SK-N-SH (cell line): ENCODE measurements around the gene ATP2C1. TPM values are rescaled to one million over a fixed set of nuclear protein-coding genes. Genes with fewer than 3 reads are reported as not detected.

ENCODE experiments used
- CTCF ChIA-PET: fragments of 300-600, 350-600 bp; formaldehyde crosslinking; extraction: SDS; loops from one replicate; lab custom pipeline; 2021; lab: Yijun Ruan, JAX
- POLR2A ChIA-PET: fragments of 350-600 bp; sonication (Branson Sonifier 250); formaldehyde crosslinking; extraction: SDS; loops from one replicate; lab custom pipeline; 2020; ENCODE audit warnings: antibody characterized with exemption, inconsistent platforms; lab: Yijun Ruan, JAX
- DNase-seq: peaks from one replicate; pipeline ENCODE4 v3.0.0; 2012
- H2AFZ ChIP-seq: fragments of 200-600 bp; sonication (generic); 2 replicates; pipeline ENCODE4 v1.8.1; 2016; ENCODE audit warnings: antibody characterized with exemption, mild to moderate bottlenecking, low read depth
- H3F3A ChIP-seq: fragments of 200-600 bp; sonication (generic); replicated peaks from 2 replicates; pipeline ENCODE3; 2016; ENCODE audit warnings: antibody characterized with exemption, mild to moderate bottlenecking; ENCODE audit not compliant: insufficient read depth
- H3K27ac ChIP-seq, 2 experiments: fragments of 200-500 bp in 1 of 2; fragments of 200-600 bp in 1 of 2; sonication (Bioruptor generic) in 1 of 2; sonication (generic), shearing (Covaris generic) in 1 of 2; 2 replicates each; pipeline versions ENCODE4 v1.5.1 to v1.6.1; 2014 to 2016; ENCODE audit warnings: low read depth in 2 of 2, inconsistent platforms in 1 of 2, low read length in 1 of 2, mild to moderate bottlenecking in 1 of 2, mixed read lengths in 1 of 2
- H3K27me3 ChIP-seq: fragments of 200-600 bp; sonication (generic), shearing (Covaris generic); 2 replicates; pipeline ENCODE4 v1.6.1; 2016; ENCODE audit warnings: mixed run types; ENCODE audit not compliant: insufficient read depth
- H3K36me3 ChIP-seq, 2 experiments: fragments of 200-500 bp in 1 of 2; fragments of 200-600 bp in 1 of 2; sonication (Bioruptor generic) in 1 of 2; sonication (generic) in 1 of 2; replicated peaks in 1 of 2; 2 replicates each; pipeline versions ENCODE3 to v1.5.1; 2014 to 2016; ENCODE audit warnings: low read length in 1 of 2, mild to moderate bottlenecking in 1 of 2; ENCODE audit not compliant: insufficient read depth in 2 of 2, control insufficient read depth in 1 of 2
- H3K4me1 ChIP-seq, 2 experiments: fragments of 200-500 bp in 1 of 2; fragments of 200-600 bp in 1 of 2; sonication (Bioruptor generic) in 1 of 2; sonication (generic), shearing (Covaris generic) in 1 of 2; 2 replicates each; pipeline versions ENCODE4 v1.5.1 to v1.6.1; 2014 to 2016; ENCODE audit warnings: low read depth in 1 of 2, low read length in 1 of 2, mixed run types in 1 of 2; ENCODE audit not compliant: insufficient read depth in 2 of 2, control insufficient read depth in 1 of 2
- H3K4me2 ChIP-seq: fragments of 200-600 bp; sonication (generic), shearing (Covaris generic); 2 replicates; pipeline ENCODE4 v1.6.1; 2017; ENCODE audit warnings: mixed run types
- H3K4me3 ChIP-seq, 2 experiments: fragments of 200-500 bp in 1 of 2; fragments of 200-600 bp in 1 of 2; sonication (Bioruptor generic) in 1 of 2; sonication (generic), shearing (Covaris generic) in 1 of 2; 2 replicates each; pipeline versions ENCODE4 v1.5.1 to v1.8.1; 2014 to 2016; ENCODE audit warnings: low read depth in 2 of 2, inconsistent platforms in 1 of 2, low read length in 1 of 2, mild to moderate bottlenecking in 1 of 2, mixed read lengths in 1 of 2, moderate library complexity in 1 of 2
- H3K79me2 ChIP-seq: fragments of 200-600 bp; sonication (generic); 2 replicates; pipeline ENCODE4 v1.8.1; 2017; ENCODE audit warnings: mild to moderate bottlenecking; ENCODE audit not compliant: insufficient read depth
- H3K9ac ChIP-seq: fragments of 200-600 bp; sonication (generic); 2 replicates; pipeline ENCODE4 v1.6.1; 2017; ENCODE audit warnings: mixed run types
- H3K9me2 ChIP-seq: fragments of 200-600 bp; sonication (generic); 2 replicates; pipeline ENCODE4 v1.6.1; 2017; ENCODE audit warnings: mixed run types
- H3K9me3 ChIP-seq: fragments of 200-600 bp; sonication (generic); 2 replicates; pipeline ENCODE4 v1.6.1; 2017; ENCODE audit warnings: mixed run types, mild to moderate bottlenecking, moderate library complexity
- H4K20me1 ChIP-seq: fragments of 200-600 bp; sonication (generic); 2 replicates; pipeline ENCODE4 v1.6.1; 2017; ENCODE audit warnings: mild to moderate bottlenecking, mixed run types; ENCODE audit not compliant: insufficient read depth
- ELF1 ChIP-seq: IDR thresholded peaks from 2 replicates; pipeline ENCODE4 v1.4.0; 2012
- EP300 ChIP-seq, 2 experiments: IDR thresholded peaks; 2 replicates each; pipeline versions ENCODE4 v1.4.0 to v1.6.1; 2012; ENCODE audit warnings: borderline replicate concordance in 1 of 2, low read depth in 1 of 2, low read length in 1 of 2
- EZH2phosphoT487 ChIP-seq: fragments of 200-600 bp; sonication (generic); IDR thresholded peaks from 2 replicates; pipeline ENCODE4 v1.6.1; 2017; ENCODE audit warnings: low read depth, mixed run types, mild to moderate bottlenecking, antibody characterized with exemption, moderate library complexity, borderline replicate concordance
- FOSL2 ChIP-seq: IDR thresholded peaks from 2 replicates; pipeline ENCODE4 v1.4.0; 2012; ENCODE audit warnings: low read depth, mild to moderate bottlenecking, moderate library complexity, borderline replicate concordance
- FOXM1 ChIP-seq: IDR thresholded peaks from 2 replicates; pipeline ENCODE4 v1.4.0; 2012; ENCODE audit warnings: low read depth, mild to moderate bottlenecking
- GABPA ChIP-seq: IDR thresholded peaks from 2 replicates; pipeline ENCODE4 v1.4.0; 2012; ENCODE audit warnings: low read depth, mild to moderate bottlenecking
- GATA2 ChIP-seq: sonication (generic); formaldehyde crosslinking; IDR thresholded peaks from 2 replicates; pipeline ENCODE4 v1.5.0; 2020; ENCODE audit warnings: mild to moderate bottlenecking, missing genetic modification reagents
- JUND ChIP-seq: IDR thresholded peaks from 2 replicates; pipeline ENCODE4 v1.4.0; 2012
- MEF2A ChIP-seq: IDR thresholded peaks from 2 replicates; pipeline ENCODE4 v1.4.0; 2012; ENCODE audit warnings: low read depth, borderline replicate concordance
- MXI1 ChIP-seq: IDR thresholded peaks from 2 replicates; pipeline ENCODE4 v1.6.1; 2012; ENCODE audit warnings: mild to moderate bottlenecking, low read depth, low read length, improper control_type of control experiment
- POLR2AphosphoS5 ChIP-seq: IDR thresholded peaks from 2 replicates; pipeline ENCODE4 v1.6.1; 2012; ENCODE audit warnings: low read depth, low read length
- RCOR1 ChIP-seq: fragments of 150-350 bp; IDR thresholded peaks from 2 replicates; pipeline ENCODE4 v1.6.1; 2017; ENCODE audit warnings: antibody characterized with exemption, low read length
- RFX5 ChIP-seq: IDR thresholded peaks from 2 replicates; pipeline ENCODE4 v1.6.1; 2012; ENCODE audit warnings: mild to moderate bottlenecking, improper control_type of control experiment, low read length
- RXRA ChIP-seq: IDR thresholded peaks from 2 replicates; pipeline ENCODE4 v1.4.0; 2012; ENCODE audit warnings: low read depth, mild to moderate bottlenecking, borderline replicate concordance
- SMC3 ChIP-seq: IDR thresholded peaks from 2 replicates; pipeline ENCODE4 v1.6.1; 2012; ENCODE audit warnings: low read depth, low read length, improper control_type of control experiment
- WGBS: methylation state at CpG from one replicate; pipeline ENCODE4 v1.1.6; 2017; ENCODE audit warnings: low lambda C conversion rate; 5-methylcytosine and 5-hydroxymethylcytosine counted together
- polyA plus RNA-seq, 3 experiments: library from polyadenylated mRNA; depleted of rRNA; stranded (reverse); fragments of >200 nt; gene quantifications; 2 replicates each; pipeline ENCODE4 v1.2.3, GENCODE V29; 2012
- TF ChIP-seq, protein P1 (sequence below): IDR thresholded peaks from 2 replicates; pipeline ENCODE4; 2012
- TF ChIP-seq, protein P2 (sequence below): IDR thresholded peaks from 2 replicates; pipeline ENCODE4 v1.4.0; 2012; ENCODE audit warnings: low read depth, borderline replicate concordance
- TF ChIP-seq, protein P3 (sequence below): IDR thresholded peaks from 2 replicates; pipeline ENCODE4 v1.4.0; 2012; ENCODE audit warnings: low read depth
- TF ChIP-seq, protein P4 (sequence below): IDR thresholded peaks from 2 replicates; pipeline ENCODE4 v1.6.1; 2012; ENCODE audit warnings: mild to moderate bottlenecking, low read depth, low read length, moderate library complexity
- TF ChIP-seq, protein P5 (sequence below): IDR thresholded peaks from 2 replicates; pipeline ENCODE4 v1.4.0; 2012; ENCODE audit warnings: low read depth, borderline replicate concordance

The ATP2C1 gene
- polyA plus RNA-seq, 1 of the 3 experiments (the other 2 are of a cell fraction), result 35.6 TPM

DNA sequence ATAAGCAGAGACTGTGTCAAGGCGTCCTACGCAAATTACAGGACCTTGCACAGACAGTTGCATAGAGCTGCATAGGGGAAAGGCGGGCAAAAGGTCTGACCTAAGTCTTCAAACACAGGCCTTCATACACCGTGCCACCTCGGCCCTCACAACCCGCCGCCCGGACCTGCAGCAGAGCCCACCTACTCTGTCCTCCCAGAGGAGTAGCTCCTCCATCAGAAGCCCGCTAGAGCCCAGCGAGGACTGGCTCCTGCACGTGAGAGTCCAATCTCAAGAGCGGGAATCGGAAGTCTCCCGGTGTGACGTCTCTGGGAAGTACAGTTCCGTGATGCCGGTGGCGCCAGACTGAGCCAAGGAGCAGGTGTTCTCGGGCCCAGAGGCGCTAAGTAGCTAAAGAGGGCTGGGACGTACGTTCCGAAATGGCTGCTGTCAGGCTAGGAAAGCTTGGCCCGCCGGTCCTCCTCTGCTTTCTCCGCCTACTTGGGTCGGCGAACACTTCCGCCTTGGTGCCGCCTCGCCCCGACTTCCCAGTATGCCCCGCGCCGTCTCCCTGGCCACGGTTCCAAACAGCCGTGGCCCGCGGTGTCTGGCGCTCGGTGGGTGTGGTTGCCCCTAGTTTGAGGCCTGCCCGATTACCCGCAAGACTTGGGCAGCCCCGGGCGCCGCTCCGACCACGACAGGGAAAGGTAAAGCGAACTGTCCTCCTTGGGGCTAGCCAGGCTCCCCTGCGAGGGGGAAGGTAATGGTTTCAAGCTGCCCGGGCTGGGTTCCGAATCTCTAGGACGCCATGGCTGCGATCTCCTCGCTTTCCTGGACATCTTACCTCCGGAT lies 132.7 kb downstream of the ATP2C1 start, which contains the start of the genes ASTE1 and NEK11 (continued):
- TF ChIP-seq, protein P1, sequence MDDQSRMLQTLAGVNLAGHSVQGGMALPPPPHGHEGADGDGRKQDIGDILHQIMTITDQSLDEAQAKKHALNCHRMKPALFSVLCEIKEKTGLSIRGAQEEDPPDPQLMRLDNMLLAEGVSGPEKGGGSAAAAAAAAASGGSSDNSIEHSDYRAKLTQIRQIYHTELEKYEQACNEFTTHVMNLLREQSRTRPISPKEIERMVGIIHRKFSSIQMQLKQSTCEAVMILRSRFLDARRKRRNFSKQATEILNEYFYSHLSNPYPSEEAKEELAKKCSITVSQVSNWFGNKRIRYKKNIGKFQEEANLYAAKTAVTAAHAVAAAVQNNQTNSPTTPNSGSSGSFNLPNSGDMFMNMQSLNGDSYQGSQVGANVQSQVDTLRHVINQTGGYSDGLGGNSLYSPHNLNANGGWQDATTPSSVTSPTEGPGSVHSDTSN, result no peak
- no peak for TF ChIP-seq FOXM1
- TF ChIP-seq, protein P2, sequence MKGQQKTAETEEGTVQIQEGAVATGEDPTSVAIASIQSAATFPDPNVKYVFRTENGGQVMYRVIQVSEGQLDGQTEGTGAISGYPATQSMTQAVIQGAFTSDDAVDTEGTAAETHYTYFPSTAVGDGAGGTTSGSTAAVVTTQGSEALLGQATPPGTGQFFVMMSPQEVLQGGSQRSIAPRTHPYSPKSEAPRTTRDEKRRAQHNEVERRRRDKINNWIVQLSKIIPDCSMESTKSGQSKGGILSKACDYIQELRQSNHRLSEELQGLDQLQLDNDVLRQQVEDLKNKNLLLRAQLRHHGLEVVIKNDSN, result no peak
- TF ChIP-seq FOSL2, result no peak
- peak; percentile 70 for TF ChIP-seq POLR2AphosphoS5
- no peak for TF ChIP-seq GATA2 (CRISPR knock-in tag)
- no peak for TF ChIP-seq EP300 (IDR thresholded peaks at IDR 0.05; ENCODE audit: borderline replicate concordance in 1 of 2, low read depth in 1 of 2, low read length in 1 of 2)
- TF ChIP-seq MEF2A, result no peak
- no peak for TF ChIP-seq RFX5
- TF ChIP-seq, protein P3, sequence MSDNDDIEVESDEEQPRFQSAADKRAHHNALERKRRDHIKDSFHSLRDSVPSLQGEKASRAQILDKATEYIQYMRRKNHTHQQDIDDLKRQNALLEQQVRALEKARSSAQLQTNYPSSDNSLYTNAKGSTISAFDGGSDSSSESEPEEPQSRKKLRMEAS, result peak; percentile 93

DNA sequence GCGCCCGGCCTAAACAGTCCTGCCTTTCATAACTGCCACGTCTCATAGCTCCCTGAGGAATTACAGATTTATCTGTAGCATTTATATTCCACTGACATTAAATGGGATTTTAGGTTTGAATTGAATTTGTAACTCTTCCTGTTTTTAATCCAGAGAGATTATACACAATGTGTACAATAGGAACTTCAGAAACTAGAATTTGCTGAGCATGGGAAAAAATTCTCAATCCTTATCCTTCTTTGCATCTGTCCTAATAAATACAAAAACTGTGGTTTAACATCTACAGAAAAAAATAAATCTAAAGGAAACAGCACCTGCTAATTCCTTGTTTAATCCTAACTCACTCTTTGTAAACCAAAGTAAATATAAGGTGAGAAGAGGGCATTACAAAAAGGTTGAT lies 135.0 kb downstream of the ATP2C1 start:
- Histone ChIP-seq H3K4me3 (no peak overlapping the region), H3K9ac (no peak overlapping the region), H3K27ac (no peak overlapping the region), H3K9me3 (no peaks in the 10 kb centered on the region), H2AFZ (no peak overlapping the region), H3K4me2 (no peak overlapping the region), H3K4me1 (peaks cover 0 to 8% of the 10 kb centered on the region in 2 experiments; a peak in 2 of 4 replicates), H3F3A (peaks cover 7% of the 10 kb centered on the region), H3K9me2 (no peaks in the 10 kb centered on the region), H3K27me3 (no peaks in the 10 kb centered on the region), H3K79me2 (peaks cover 11% of the 10 kb centered on the region), H3K36me3 (peaks cover 6 to 17% of the 10 kb centered on the region in 2 experiments), H4K20me1 (no peaks in the 10 kb centered on the region)
- ChIA-PET CTCF (interaction anchor here (1.6 kb wide), 1 partner anchor 12 kb away, joined by 3 read pairs; no protein-coding TSS in a partner anchor), POLR2A (no interaction called here)
- WGBS, result 94% methylated on average over 3 of the region's 3 CpGs
- DNase-seq, result no peak
- TF ChIP-seq POLR2AphosphoS5 (no peak), FOSL2 (no peak), ELF1 (no peak), GATA2 (CRISPR knock-in tag) (no peak), SMC3 (no peak), RCOR1 (no peak), GABPA (no peak), JUND (no peak), EZH2phosphoT487 (no peak), MXI1 (no peak), RXRA (no peak), FOXM1 (no peak)
- TF ChIP-seq, protein P4, sequence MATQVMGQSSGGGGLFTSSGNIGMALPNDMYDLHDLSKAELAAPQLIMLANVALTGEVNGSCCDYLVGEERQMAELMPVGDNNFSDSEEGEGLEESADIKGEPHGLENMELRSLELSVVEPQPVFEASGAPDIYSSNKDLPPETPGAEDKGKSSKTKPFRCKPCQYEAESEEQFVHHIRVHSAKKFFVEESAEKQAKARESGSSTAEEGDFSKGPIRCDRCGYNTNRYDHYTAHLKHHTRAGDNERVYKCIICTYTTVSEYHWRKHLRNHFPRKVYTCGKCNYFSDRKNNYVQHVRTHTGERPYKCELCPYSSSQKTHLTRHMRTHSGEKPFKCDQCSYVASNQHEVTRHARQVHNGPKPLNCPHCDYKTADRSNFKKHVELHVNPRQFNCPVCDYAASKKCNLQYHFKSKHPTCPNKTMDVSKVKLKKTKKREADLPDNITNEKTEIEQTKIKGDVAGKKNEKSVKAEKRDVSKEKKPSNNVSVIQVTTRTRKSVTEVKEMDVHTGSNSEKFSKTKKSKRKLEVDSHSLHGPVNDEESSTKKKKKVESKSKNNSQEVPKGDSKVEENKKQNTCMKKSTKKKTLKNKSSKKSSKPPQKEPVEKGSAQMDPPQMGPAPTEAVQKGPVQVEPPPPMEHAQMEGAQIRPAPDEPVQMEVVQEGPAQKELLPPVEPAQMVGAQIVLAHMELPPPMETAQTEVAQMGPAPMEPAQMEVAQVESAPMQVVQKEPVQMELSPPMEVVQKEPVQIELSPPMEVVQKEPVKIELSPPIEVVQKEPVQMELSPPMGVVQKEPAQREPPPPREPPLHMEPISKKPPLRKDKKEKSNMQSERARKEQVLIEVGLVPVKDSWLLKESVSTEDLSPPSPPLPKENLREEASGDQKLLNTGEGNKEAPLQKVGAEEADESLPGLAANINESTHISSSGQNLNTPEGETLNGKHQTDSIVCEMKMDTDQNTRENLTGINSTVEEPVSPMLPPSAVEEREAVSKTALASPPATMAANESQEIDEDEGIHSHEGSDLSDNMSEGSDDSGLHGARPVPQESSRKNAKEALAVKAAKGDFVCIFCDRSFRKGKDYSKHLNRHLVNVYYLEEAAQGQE, result no peak
- TF ChIP-seq, protein P2, result no peak
- TF ChIP-seq, protein P5, sequence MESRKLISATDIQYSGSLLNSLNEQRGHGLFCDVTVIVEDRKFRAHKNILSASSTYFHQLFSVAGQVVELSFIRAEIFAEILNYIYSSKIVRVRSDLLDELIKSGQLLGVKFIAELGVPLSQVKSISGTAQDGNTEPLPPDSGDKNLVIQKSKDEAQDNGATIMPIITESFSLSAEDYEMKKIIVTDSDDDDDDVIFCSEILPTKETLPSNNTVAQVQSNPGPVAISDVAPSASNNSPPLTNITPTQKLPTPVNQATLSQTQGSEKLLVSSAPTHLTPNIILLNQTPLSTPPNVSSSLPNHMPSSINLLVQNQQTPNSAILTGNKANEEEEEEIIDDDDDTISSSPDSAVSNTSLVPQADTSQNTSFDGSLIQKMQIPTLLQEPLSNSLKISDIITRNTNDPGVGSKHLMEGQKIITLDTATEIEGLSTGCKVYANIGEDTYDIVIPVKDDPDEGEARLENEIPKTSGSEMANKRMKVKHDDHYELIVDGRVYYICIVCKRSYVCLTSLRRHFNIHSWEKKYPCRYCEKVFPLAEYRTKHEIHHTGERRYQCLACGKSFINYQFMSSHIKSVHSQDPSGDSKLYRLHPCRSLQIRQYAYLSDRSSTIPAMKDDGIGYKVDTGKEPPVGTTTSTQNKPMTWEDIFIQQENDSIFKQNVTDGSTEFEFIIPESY, result no peak
